ACC112 (cell line): ENCODE results near the gene LOXL1.

Experiments used
- H2AFZ ChIP-seq: fragments of 200-600 bp; sonication (generic); one replicate; pipeline ENCODE4 v1.6.0; 2017; ENCODE audit warnings: antibody characterized with exemption, low read length; ENCODE audit not compliant: unreplicated experiment
- H3K27ac ChIP-seq: fragments of 200-600 bp; sonication (generic); 2 replicates; pipeline ENCODE4 v1.5.1; 2014; ENCODE audit warnings: low read depth, mild to moderate bottlenecking, antibody characterized with exemption, low read length, moderate library complexity
- H3K27me3 ChIP-seq: fragments of 200-600 bp; sonication (generic); 2 replicates; pipeline ENCODE4 v1.6.1; 2014; ENCODE audit warnings: mild to moderate bottlenecking, antibody characterized with exemption, low read length, moderate library complexity, mixed read lengths; ENCODE audit not compliant: insufficient read depth
- H3K36me3 ChIP-seq: fragments of 200-600 bp; sonication (generic); 2 replicates; pipeline ENCODE4 v1.6.1; 2016; ENCODE audit warnings: mild to moderate bottlenecking, antibody characterized with exemption, low read length, moderate library complexity, mixed read lengths; ENCODE audit not compliant: insufficient read depth
- H3K4me1 ChIP-seq: fragments of 200-600 bp; sonication (generic); one replicate; pipeline ENCODE4 v1.6.1; 2016; ENCODE audit warnings: low read length, mixed read lengths; ENCODE audit not compliant: insufficient read depth, unreplicated experiment, control insufficient read depth
- H3K4me3 ChIP-seq: fragments of 200-600 bp; sonication (generic); 2 replicates; pipeline ENCODE4 v1.5.1; 2014; ENCODE audit warnings: mild to moderate bottlenecking, low read depth, low read length
- H3K79me2 ChIP-seq: fragments of 200-600 bp; sonication (generic); one replicate; pipeline ENCODE4 v1.6.0; 2016; ENCODE audit warnings: low read length; ENCODE audit not compliant: control insufficient read depth, unreplicated experiment, insufficient read depth

The LOXL1 gene

GRCh38 chr15:73924171-73924921 is 1.9 kb upstream of the LOXL1 start:
- Histone ChIP-seq H3K36me3 (peaks cover 6% of the 10 kb centered on the region; the same call in 1 of the 2 replicates), H3K27me3 (no peaks in the 10 kb centered on the region), H2AFZ (no peak overlapping the region), H3K4me1 (peaks cover 66% of the 10 kb centered on the region), H3K79me2 (peaks cover 71% of the 10 kb centered on the region), H3K27ac (peak overlapping the region; percentile 86), H3K4me3 (peak overlapping the region; percentile 95)

- peaks cover 86% of the 10 kb centered on the region for H3K79me2 ChIP-seq
- no peaks in the 10 kb centered on the region for H3K27me3 ChIP-seq
- H3K27ac ChIP-seq = peak overlapping the region; percentile 86
- no peaks in the 10 kb centered on the region for H3K36me3 ChIP-seq
- H3K4me1 ChIP-seq = peaks cover 73% of the 10 kb centered on the region
- peak overlapping the region; percentile 95 for H3K4me3 ChIP-seq
- H2AFZ ChIP-seq = no peak overlapping the region
Observed at GRCh38 chr15:73925848-73926218, 429 bp upstream of the LOXL1 start.

DNA sequence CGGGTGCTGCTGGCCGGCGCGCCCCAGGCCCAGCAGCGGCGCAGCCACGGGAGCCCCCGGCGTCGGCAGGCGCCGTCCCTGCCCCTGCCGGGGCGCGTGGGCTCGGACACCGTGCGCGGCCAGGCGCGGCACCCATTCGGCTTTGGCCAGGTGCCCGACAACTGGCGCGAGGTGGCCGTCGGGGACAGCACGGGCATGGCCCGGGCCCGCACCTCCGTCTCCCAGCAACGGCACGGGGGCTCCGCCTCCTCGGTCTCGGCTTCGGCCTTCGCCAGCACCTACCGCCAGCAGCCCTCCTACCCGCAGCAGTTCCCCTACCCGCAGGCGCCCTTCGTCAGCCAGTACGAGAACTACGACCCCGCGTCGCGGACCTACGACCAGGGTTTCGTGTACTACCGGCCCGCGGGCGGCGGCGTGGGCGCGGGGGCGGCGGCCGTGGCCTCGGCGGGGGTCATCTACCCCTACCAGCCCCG is 777 bp downstream of the LOXL1 start:
- Histone ChIP-seq H3K4me1 (peaks cover 73% of the 10 kb centered on the region), H2AFZ (peak overlapping the region; percentile 7), H3K79me2 (peaks cover 86% of the 10 kb centered on the region)

DNA sequence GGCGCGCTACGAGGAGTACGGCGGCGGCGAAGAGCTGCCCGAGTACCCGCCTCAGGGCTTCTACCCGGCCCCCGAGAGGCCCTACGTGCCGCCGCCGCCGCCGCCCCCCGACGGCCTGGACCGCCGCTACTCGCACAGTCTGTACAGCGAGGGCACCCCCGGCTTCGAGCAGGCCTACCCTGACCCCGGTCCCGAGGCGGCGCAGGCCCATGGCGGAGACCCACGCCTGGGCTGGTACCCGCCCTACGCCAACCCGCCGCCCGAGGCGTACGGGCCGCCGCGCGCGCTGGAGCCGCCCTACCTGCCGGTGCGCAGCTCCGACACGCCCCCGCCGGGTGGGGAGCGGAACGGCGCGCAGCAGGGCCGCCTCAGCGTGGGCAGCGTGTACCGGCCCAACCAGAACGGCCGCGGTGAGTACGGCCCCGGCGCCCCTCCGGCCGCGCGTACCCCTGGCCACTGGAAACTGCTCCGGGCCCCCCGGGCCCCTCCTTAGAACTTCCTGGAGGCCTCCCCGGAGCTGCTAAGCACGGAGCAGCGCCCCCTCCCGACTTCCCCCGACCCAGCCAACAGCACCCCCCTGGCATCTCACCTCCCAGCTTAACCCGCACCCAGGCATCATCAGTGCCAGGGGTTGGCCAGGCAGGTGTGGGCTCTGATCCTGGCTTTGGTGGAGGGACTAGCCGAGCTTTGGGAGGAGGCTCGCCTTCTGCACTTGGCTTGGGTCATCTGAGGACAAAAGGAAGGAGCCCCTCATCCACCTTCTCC is 1.4 kb downstream of the LOXL1 start:
- peaks cover 72% of the 10 kb centered on the region for H3K4me1 ChIP-seq
- H3K4me3 ChIP-seq = peak overlapping the region; percentile 95
- H3K27ac ChIP-seq = peak overlapping the region; percentile 86
- H3K79me2 ChIP-seq = peaks cover 87% of the 10 kb centered on the region
- no peaks in the 10 kb centered on the region for H3K27me3 ChIP-seq
- H2AFZ ChIP-seq = peak overlapping the region; percentile 7
- 0 out of 2 replicates have a peak, but pooled peaks cover 3% of the 10 kb centered on the region for H3K36me3 ChIP-seq

More for the DNA sequence above, 777 bp downstream of the LOXL1 start:
- H3K27ac ChIP-seq = peak overlapping the region; percentile 86
- no peaks in the 10 kb centered on the region for H3K36me3 ChIP-seq
- H3K4me3 ChIP-seq = peak overlapping the region; percentile 95
- H3K27me3 ChIP-seq = no peaks in the 10 kb centered on the region

DNA sequence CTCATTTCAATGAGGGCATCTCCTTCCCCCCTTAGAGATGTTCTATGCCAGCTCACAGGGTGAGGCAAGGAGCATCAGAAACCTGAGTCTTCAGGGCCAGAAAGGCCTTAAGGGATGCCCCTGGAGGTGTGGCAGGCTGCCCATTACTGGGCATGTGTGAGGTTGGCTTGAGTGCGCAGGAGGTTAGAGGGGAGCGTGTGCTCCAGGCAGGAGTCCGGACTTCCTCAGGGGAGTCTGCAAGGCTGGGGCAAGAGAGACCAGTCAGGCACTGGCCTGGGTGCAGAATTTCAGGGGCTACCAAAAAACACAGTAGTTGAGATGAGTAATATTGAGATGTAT is 1.9 kb downstream of the LOXL1 start:
- Histone ChIP-seq H3K36me3 (0 out of 2 replicates have a peak, but pooled peaks cover 3% of the 10 kb centered on the region), H3K79me2 (peaks cover 88% of the 10 kb centered on the region), H3K27me3 (no peaks in the 10 kb centered on the region), H2AFZ (no peak overlapping the region), H3K4me3 (peak overlapping the region; percentile 95), H3K4me1 (peaks cover 72% of the 10 kb centered on the region), H3K27ac (peak overlapping the region; percentile 86)

DNA sequence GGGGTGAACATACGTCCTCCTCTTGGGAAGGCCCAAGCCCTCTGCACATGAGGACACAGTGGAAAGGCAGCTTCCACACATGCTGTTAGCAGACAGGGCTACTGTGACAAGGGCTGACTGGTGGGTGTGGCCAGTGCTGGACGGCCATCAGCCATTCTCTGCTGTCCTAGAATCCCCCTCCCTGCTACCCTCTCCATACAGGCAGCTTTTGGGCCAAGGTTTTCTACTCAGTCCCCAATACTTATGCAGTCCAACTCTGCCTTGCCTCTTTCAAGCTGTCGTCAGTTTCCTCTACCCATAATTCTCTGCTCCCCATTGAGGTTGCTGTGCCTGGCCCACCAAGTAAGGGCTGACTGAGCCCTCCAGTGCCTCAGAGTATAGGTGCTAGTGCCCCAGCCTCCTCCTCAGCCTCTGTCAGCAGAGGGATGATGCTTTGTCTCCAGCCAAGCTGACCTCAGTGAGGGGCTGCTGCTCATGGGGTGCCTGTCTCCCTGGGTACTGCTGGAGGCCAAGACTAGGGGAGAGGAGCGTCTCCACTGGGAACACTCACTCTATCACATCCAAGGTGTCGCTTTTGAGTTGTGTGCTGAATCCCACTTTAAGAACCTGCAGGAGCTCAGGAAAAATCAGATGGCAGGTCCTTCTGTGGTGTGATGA is 2.8 kb downstream of the LOXL1 start:
- peak overlapping the region; percentile 95 for H3K4me3 ChIP-seq
- H3K27ac ChIP-seq = no peak overlapping the region
- peaks cover 72% of the 10 kb centered on the region for H3K4me1 ChIP-seq
- H3K79me2 ChIP-seq = peaks cover 93% of the 10 kb centered on the region
- no peaks in the 10 kb centered on the region for H3K27me3 ChIP-seq
- no peak overlapping the region for H2AFZ ChIP-seq
- H3K36me3 ChIP-seq = 0 out of 2 replicates have a peak, but pooled peaks cover 3% of the 10 kb centered on the region

GRCh38 chr15:73930371-73930770 is 4.1 kb downstream of the LOXL1 start:
- 0 out of 2 replicates have a peak, but pooled peaks cover 3% of the 10 kb centered on the region for H3K36me3 ChIP-seq
- peaks cover 96% of the 10 kb centered on the region for H3K79me2 ChIP-seq
- peaks cover 69% of the 10 kb centered on the region for H3K4me1 ChIP-seq
- H3K27me3 ChIP-seq = no peaks in the 10 kb centered on the region
- H2AFZ ChIP-seq = no peak overlapping the region
- H3K27ac ChIP-seq = peak overlapping the region; percentile 16; the same call in 1 of the 2 replicates
- H3K4me3 ChIP-seq = peak overlapping the region; percentile 95

DNA sequence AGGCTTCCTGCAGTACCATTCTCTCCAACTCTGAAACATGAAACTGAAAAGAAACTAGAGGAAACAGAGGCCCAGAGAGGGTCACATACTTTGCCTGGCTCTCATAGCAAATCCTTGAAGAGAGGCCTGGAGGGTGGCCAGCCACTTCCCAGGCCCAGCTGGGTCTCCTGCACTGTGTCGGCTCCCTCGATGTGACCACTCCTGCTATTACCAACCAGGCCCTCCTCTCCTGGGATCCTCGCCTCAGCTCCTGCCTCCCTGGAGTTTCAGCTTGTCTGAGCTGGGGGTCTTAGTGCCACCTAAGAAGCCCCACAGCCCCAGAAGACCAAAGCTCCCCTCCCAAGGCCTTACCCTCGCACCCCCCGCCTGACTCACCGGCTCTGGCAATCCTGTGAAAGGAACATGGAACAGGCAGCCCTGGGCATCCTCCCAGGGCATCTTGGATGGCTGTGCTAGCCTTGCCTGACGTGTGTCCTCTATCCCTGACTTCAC is 4.6 kb downstream of the LOXL1 start:
- Histone ChIP-seq H3K27me3 (no peaks in the 10 kb centered on the region), H2AFZ (no peak overlapping the region), H3K4me3 (peak overlapping the region; percentile 95; the same call in 1 of the 2 replicates), H3K4me1 (peaks cover 67% of the 10 kb centered on the region), H3K27ac (0 out of 2 replicates have a peak overlapping the region, but pooled peaks have one; percentile 16), H3K79me2 (peaks cover 91% of the 10 kb centered on the region), H3K36me3 (0 out of 2 replicates have a peak, but pooled peaks cover 3% of the 10 kb centered on the region)

GRCh38 chr15:73931441-73931840 is 5.2 kb downstream of the LOXL1 start:
- H3K79me2 ChIP-seq = peaks cover 93% of the 10 kb centered on the region
- H3K27ac ChIP-seq = no peak overlapping the region
- no peaks in the 10 kb centered on the region for H3K27me3 ChIP-seq
- 0 out of 2 replicates have a peak, but pooled peaks cover 3% of the 10 kb centered on the region for H3K36me3 ChIP-seq
- H2AFZ ChIP-seq = no peak overlapping the region
- no peak overlapping the region for H3K4me3 ChIP-seq
- peaks cover 71% of the 10 kb centered on the region for H3K4me1 ChIP-seq
